Measurements from ENCODE around the gene GPR37L1.

GRCh38 chr1:202181586-202181985, 58.9 kb downstream of the GPR37L1 start:
- TF ChIP-seq ATF3 (IDR thresholded peaks at IDR 0.05) (no peak), CTCF (IDR thresholded peaks at IDR 0.05; ENCODE audit: low read depth, low read length, missing input control) (no peak)
